HEK293 (cell line): ENCODE results near the gene RABGGTB.

Source experiments
- CTCF ChIP-seq: fragments of 450-650 bp; formaldehyde crosslinking; IDR thresholded peaks from 2 replicates; pipeline ENCODE4 v1.5.1; 2016; ENCODE audit warnings: missing biosample characterization, missing genetic modification characterization
- PATZ1 ChIP-seq: fragments of 450-650 bp; formaldehyde crosslinking; IDR thresholded peaks from 2 replicates; pipeline ENCODE4 v1.5.1; 2016; ENCODE audit warnings: missing biosample characterization, missing genetic modification characterization
- ZNF704 ChIP-seq: fragments of 450-650 bp; formaldehyde crosslinking; IDR thresholded peaks from 2 replicates; pipeline ENCODE4 v1.5.1; 2016; ENCODE audit warnings: missing biosample characterization, missing genetic modification characterization

GRCh38 chr1:75745276-75745675, 40.8 kb upstream of the RABGGTB start:
- no peak for TF ChIP-seq CTCF (tag by site-specific recombination)
- TF ChIP-seq ZNF704 (tag by site-specific recombination), result no peak
- no peak for TF ChIP-seq PATZ1
